GM12801 (cell line): ENCODE data around the gene MUC6.

Source experiments
- CTCF ChIP-seq: IDR thresholded peaks from one replicate; pipeline ENCODE4 v1.5.1; 2011; ENCODE audit warnings: control low read depth; ENCODE audit not compliant: insufficient read length; ENCODE audit errors: extremely low read depth

The MUC6 gene

GRCh38 chr11:990101-990500, 46.4 kb downstream of the MUC6 start:
- TF ChIP-seq CTCF, result no peak

GRCh38 chr11:987671-988070, 48.8 kb downstream of the MUC6 start:
- no peak for TF ChIP-seq CTCF

GRCh38 chr11:986952-987305, 49.6 kb downstream of the MUC6 start:
- TF ChIP-seq CTCF, result no peak

- TF ChIP-seq CTCF, result no peak
These were observed 50.1 kb downstream of the MUC6 start for GRCh38 chr11:986270-986951.

GRCh38 chr11:985848-986247, 50.7 kb downstream of the MUC6 start:
- no peak for TF ChIP-seq CTCF

- no peak for TF ChIP-seq CTCF
These were observed 51.1 kb downstream of the MUC6 start for GRCh38 chr11:985406-985805.

- TF ChIP-seq CTCF, result no peak
These were observed 52.0 kb downstream of the MUC6 start for GRCh38 chr11:984546-984945.

- no peak for TF ChIP-seq CTCF
These were observed 54.8 kb downstream of the MUC6 start for GRCh38 chr11:981764-982163.
